KOPT-K1 (cell line): Measurements from ENCODE around the gene MRPS34.

Experiments used
- H3K27ac ChIP-seq: fragments of 200-600 bp; sonication (generic); 2 replicates; pipeline ENCODE4 v1.5.1; 2016; ENCODE audit warnings: antibody characterized with exemption, mild to moderate bottlenecking, low read depth, low read length; ENCODE audit not compliant: poor library complexity, severe bottlenecking
- H3K36me3 ChIP-seq: fragments of 200-600 bp; sonication (generic); 2 replicates; pipeline ENCODE4 v1.5.1; 2017; ENCODE audit warnings: antibody characterized with exemption, mild to moderate bottlenecking, low read length, moderate library complexity; ENCODE audit not compliant: insufficient read depth
- H3K9me3 ChIP-seq: fragments of 200-600 bp; sonication (generic); 2 replicates; pipeline ENCODE4 v1.5.1; 2017; ENCODE audit warnings: antibody characterized with exemption, low read length, mild to moderate bottlenecking; ENCODE audit not compliant: insufficient read depth, poor library complexity, severe bottlenecking

MRPS34 gene

GRCh38 chr16:1727651-1728624, 45.0 kb downstream of the MRPS34 start:
- no peaks in the 10 kb centered on the region for H3K9me3 ChIP-seq
- H3K27ac ChIP-seq, result no peak overlapping the region
- peaks cover 78% of the 10 kb centered on the region for H3K36me3 ChIP-seq

DNA sequence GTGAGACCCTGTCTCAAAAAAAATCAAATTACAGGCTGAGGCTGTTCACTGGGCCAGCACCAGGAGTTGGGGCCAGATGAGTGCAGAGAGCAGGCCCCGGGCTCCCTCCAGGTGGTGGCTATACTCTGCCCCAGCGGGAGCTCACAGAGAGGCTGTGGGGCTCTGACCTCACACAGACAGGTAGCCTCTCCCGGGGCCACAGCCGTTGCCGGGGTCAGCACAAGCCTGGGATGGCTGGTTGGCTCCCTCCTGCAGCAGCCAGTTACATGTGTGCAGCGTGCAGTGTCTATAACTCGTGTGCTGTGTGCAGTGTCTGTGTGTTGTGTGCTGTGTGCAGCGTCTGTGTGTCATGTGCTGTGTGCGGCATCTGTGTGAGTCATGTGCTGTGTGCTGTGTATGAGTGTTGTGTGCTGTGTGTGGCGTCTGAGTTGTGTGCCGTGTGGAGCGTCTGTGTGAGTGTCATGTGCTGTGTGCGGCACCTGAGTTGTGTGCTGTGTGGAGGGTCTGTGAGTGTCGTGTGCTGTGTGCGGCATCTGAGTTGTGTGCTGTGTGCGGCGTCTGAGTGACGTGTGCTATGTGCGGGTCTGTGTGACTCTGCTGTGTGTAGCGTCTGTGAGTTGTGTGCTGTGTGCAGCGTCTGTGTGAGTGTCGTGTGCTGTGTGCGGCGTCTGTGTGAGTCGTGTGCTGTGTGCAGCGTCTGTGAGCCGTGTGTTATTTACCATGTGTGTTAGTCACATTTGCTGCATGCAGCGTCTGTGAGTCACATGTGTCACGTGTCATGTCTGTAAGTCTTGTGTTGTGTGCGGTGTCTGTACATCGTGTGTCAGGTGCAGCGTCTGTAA, 46.1 kb downstream of the MRPS34 start:
- H3K9me3 ChIP-seq, result no peaks in the 10 kb centered on the region
- peaks cover 68% of the 10 kb centered on the region for H3K36me3 ChIP-seq
- H3K27ac ChIP-seq, result no peak overlapping the region

DNA sequence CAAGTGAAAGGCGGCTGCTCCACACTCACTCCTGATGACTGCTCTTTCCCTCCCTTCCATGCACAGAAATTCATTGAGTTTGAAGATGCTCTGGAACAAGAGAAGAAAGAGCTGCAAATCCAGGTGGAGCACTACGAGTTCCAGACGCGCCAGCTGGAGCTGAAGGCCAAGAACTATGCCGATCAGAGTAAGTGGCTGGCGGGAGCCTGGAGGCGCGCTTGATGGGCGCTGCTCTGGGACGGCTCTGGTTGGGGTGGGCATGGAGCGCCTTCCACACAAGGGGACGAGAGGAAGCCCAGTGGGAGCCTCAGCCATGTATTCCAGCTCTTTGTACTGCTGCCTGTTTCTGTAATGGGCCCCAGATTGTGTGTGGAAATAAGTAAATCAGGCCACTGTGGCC, 48.4 kb downstream of the MRPS34 start:
- H3K9me3 ChIP-seq, result no peaks in the 10 kb centered on the region
- H3K27ac ChIP-seq, result no peak overlapping the region
- peaks cover 49% of the 10 kb centered on the region for H3K36me3 ChIP-seq

DNA sequence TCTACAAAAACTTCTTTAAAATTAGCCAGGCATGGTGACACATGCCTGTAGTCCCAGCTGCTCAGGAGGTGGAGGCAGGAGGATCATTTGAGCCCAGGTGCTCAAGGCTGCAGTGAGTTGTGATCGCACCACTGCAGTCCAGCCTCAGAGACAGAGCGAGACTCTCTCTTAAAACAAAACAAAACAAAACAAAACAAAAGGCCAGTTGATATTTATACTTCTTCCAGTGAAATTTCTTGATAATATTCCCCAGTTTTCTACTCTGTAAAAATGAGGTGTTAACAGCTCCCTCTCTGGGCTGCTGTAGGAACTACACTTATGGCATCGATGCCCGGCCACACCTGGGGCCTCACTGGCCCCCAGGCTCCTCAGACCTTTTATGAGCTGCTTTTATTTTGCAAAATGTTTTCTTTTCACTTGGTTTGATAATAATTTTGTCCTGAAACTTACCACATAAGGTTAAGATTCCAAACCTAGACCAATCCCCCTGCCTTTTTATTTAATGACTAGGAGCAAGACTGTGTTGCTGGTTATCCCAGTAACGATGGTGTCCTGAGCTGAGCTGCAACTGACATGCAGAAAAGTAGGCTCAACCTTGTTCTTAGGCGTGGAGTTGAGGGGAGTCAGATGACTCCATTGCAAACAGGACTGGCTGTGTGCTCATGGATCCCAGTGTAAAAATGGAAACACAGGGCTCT, 49.3 kb downstream of the MRPS34 start:
- Histone ChIP-seq H3K36me3 (peaks cover 40% of the 10 kb centered on the region), H3K9me3 (no peaks in the 10 kb centered on the region), H3K27ac (no peak overlapping the region)
